Middle frontal gyrus (tissue), 1 donor: Measurements from ENCODE around the gene VAV3.
"Not testable (repeated sequence)": the region's sequence is repeated elsewhere in the genome, so short reads cannot be mapped to it uniquely, and the experiment has no call there.

ENCODE experiments used
- DNase-seq: peaks from one replicate; pipeline ENCODE4 v3.0.0-alpha.2; 2015; ENCODE audit warnings: low spot score; ENCODE audit errors: extremely low spot score

Gene VAV3

DNA sequence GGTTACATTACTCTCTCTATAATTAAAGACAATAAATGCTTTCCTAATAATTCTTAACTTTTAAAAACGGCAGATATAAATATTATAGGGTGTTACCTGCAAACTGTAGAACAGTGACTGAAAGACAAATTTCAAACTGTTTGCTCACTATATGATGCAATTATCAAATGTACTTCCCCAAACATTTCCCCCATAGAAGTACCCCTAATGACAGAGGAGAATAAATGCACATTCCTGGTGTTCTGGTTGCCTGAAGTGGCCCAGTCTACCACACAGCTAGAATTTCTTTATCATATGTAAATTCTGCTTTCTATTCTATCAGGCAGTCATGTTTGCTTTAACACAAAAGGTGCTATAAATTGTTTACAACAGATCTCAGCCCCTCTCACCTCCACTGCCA is 70.4 kb downstream of the VAV3 start:
- no peak for DNase-seq

DNA sequence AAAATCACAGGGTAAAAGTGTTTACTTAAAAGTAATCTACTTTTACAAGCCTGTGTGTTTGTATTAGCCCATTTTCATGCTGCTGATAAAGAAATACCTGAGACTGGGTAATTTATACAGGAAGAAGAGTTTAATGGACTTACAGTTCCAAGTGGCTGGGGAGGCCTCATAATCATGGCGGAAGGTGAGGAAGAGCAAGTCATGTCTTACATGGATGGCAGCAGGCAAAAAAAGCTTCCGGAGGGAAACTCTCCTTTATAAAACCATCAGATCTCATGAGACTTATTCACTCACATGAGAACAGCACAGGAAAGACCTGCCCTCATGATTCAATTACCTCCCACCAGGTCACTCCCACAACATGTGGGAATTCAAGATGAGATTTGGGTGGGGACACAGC is 71.6 kb downstream of the VAV3 start:
- DNase-seq = not testable (repeated sequence)

DNA sequence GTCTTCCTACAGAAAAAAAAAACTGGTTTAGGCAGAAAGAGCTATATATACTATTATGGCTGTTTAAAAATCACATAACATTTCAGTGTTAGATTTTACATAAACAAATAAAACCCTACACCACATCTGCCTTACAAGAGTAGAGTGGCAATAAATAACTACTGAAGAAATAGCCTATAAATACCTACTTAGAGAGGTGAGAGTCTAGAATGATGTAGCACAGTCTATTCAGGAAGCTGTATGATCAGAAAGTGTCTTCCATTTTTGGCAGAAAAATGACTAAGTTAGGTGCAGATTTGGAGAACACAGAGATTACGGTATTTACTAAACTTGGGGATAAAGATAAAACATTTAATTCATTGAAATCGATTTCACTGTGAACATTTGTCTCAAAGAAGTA is 75.5 kb downstream of the VAV3 start:
- DNase-seq = no peak

DNA sequence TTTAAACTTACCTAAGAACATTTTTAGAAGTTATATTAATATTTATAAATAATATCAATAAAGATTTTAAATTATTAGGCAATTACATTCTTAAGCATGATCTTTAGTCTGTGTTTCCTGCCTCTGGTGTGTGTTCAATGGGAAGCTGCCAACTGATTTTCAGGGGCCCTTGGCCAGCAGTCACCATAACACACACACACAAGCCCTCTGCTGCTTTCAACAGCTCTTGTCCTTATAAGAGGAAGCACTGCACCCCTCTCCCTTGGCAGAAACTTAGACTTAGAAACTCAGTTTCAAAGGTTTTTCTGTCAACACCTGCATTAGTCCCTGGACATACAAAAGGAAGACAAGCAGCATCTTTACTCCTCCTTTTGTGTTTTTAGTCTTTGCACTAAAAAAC is 81.4 kb downstream of the VAV3 start:
- no peak for DNase-seq

DNA sequence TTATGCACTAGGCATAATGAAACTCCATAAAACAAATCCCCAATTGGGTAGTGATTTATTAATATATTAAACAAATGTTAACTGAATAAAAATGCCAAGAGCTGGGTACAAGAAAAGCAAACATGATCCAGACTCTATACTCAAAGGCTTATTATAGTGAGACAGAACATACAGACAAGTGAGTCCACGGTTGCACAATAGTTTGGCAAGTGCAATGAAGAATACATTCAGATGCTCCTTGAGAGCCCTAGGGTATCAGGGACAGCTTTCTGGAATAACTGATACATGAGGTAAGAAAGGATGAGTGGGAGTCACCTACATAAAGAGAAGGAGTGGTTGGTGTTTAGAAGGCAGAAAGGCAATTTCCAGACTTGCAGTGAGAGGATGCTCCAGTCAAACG is 85.1 kb downstream of the VAV3 start:
- no peak for DNase-seq

DNA sequence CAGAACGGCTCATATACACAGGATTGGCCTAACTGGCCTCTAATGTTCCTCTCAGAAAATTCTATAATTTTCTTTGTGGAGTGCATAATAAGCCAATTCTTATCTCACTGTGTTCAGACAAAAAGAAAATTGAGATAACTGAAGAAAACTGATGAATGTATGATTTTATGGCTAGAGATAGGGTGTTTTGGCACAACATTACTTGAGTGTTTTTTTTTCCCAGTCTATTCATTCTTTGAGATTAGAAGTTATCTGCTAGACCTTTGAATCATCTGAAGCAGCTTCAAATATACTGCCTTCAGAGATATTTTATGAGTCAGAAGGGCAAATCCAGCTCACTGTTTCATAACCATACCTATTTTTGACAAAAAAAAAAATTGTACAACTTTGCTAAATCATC is 85.6 kb downstream of the VAV3 start:
- DNase-seq = no peak

DNA sequence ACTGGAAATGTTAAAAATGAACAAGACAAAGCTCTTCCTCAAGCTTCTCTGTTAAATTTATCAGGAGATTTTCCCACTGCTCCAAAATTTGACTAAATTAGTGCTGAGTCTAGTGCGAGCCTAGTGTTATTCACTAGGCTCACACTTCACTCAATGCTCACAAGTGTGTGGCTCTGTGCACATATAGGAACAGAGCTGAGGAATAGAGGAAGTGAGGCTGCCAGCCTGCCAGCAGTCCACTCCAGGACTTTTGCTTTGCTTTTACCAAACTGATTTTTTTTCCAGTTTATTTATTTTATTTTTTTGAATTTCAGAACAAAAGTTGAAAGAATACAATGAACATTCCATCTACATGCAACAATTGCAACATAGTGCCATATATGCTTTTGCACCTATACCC is 87.2 kb downstream of the VAV3 start:
- no peak for DNase-seq

DNA sequence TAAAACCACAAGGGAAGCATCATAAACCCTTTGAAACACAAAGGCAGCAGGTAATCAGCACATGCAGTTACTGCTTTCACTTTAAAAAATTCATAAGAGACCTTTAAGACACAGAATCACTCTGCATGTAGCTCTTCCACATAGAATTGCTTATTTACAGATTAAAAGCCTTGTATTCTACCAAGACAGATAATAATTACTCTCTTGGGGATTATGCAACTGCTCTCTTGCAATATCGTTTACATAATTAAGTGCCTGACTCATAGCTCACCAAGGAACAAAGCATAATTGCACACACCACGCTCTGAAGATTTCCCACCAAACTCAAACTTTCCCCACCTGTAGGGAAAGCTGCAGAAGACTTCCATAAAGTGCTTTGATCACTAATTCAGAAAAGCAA is 87.9 kb downstream of the VAV3 start:
- DNase-seq = no peak

DNA sequence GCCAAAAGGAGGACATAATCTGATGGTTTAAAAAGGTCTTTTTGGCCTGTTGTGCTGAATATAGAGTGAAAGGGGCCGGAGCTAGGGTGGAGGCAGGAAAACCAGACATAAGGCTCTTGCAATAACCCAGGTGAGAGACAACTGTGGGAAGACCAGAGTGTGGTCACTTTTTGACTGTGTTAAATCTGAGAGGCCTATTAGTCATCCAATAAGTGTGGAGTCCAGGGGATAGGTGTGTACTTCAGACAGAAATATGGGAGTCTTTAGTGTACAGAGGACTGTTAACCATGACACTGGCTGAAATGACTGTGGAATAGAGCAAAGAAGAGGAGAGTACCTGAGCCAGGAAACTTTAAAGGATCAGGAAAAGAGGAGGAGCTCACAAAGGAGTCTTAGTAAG is 89.3 kb downstream of the VAV3 start:
- no peak for DNase-seq

DNA sequence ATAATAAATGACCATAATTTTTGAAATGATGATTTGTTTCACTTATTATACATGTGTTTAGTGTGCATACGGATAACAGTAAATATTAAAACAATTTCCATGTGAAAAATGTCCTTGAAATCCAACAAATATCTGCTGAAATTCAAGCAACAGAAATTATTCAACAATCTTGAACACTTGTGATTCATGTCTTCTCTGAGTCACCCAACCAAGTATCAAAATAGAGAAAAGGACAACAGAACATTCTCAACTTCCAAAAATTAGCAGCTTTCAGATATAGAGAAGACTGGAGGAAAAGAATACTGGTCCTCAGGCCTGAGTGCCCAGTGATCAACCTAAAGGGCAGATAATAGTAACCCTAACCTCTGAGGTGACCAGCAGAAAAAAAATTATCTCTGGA is 90.8 kb downstream of the VAV3 start:
- DNase-seq = no peak

DNA sequence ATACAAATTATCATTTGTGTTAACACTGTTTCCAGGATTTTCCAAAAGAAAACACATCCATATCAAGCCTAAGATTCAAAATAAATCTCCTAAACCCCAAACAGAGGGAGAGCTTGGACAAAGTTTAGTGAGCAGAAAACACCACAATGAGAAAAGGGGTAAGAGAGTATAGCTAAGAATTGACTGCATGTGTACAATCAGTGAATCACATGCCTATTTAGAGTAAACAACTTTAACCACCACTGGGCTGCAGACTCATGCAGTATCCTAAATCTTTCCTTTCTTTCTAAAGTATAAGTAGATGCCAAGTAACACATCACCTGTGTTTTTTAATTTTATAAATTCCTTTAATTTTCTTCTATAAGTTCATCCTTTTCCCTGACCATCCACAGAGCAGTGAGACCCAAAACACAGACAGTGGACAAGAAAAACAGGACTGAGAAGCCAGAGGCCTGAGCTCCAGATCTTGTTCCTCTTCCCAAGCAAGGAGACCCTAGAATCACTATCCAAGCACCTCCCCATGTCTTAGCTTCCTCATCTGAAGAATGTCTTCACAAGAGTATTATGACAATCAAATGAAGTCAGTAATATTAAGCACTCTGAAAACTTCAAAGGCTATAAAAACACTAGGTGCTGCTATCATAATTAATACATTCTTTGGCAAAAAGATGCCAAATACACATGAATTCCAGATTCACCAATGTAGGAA is 93.1 kb downstream of the VAV3 start:
- DNase-seq = no peak

DNA sequence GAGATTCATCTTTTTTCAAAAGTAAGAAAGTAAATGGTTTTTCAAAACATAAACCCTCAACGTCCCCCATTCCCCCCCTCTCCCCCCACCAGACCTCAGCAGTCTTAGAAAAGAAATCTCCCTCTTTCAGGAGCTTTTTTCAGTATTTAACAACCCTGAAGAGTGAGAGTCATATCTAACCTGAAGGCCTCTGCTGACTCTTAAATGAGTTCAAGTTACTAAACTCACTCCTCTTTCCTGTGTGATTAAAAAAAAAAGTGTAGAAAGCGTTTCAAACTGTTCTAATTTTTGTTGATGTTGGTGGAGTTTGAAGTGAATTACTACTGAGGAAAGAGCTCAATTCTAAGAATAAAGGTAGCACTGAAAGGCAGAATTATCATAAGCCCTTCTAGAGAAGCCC is 93.7 kb downstream of the VAV3 start:
- no peak for DNase-seq

DNA sequence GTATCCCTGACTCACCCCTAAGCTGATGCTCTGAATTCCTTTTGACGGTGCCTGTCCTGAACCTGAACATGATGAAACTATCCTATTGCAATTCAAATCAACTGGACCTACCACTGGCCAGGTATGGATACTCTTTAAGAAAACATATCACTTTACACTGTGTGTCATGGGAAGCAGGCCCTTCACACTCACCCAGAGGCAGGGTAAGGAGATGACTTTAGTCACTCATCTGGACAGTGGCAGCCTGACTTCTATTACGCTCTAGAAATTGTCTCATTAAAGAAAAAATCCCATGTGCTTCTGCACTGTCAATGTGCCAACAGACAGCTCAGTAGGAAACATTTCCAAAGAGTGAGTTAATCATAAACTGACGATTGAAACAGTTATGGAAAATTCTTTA is 94.3 kb downstream of the VAV3 start:
- no peak for DNase-seq

DNA sequence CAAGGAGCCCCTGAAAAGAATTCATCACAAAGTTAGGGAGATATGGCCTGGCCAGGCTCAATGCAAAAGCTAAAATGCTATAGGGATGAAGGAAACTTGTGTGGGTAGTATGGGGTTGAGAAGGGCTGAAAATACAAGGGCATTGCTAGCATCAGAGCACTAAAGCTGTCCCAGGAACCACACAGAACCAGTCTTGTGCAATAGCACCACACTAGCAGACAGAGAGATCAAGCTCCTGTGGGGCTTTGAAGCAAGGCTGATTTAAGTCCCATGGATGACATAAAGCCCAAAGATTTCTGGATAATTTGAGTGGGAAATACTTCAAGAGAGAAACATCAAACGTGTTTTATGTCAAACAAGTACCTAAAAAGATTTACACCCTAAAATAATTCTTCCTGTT is 97.1 kb downstream of the VAV3 start:
- no peak for DNase-seq

DNA sequence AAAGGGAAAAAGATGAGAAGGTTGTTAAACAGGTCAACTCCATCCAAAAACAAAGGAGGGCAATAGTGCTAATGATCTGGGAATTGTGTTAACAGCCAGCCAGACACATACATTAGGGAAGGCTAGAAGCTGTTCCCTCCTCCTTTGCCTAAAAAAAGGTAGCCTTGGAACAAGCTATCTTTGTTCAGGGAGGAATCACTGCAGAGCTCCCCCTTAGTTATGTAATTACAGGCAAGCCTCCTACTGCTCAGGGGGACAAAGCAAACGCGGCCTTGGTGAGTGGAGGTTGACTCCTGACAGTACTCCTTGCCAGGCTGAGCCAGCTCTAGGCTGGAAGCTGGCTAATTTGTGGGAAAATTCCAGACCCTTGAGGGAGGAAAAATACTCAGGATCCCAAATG is 97.6 kb downstream of the VAV3 start:
- DNase-seq = no peak

DNA sequence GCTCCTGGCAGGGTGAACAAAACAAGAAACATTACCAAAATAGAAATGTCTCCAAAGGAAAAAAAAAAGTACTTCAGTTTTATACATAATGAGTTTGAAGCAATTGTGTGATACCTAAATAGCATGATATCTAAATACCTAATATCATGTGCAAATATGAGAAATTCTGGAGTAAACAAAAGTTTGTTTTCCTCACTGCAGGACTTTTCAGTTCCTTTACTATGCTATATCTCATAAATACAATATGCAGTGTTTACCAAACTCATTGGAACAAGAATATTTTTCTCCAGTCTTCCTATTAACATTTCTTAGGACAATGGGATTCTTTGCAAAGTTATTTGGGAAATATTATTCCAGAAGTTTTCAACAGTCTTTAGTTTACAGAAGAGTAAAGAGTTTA is 98.1 kb downstream of the VAV3 start:
- no peak for DNase-seq

DNA sequence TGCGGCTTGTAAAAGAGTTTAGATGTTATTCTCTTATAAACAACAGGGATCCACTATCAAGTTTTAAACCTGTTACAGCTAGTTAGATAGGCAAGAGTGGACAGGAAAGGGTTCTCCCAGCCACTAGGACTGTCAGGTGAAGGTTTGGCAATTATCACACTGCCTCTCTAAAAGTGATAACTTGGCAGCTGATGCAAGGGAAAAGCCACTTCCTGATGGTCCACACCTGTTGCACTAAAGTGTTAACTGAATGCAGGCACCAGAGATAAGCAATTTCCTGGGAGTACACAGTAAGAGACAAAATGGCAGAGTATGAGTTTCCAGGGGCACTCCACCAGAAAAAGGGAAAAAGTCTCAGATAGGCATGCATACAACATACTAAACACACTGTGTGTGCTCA is 99.4 kb downstream of the VAV3 start:
- no peak for DNase-seq

DNA sequence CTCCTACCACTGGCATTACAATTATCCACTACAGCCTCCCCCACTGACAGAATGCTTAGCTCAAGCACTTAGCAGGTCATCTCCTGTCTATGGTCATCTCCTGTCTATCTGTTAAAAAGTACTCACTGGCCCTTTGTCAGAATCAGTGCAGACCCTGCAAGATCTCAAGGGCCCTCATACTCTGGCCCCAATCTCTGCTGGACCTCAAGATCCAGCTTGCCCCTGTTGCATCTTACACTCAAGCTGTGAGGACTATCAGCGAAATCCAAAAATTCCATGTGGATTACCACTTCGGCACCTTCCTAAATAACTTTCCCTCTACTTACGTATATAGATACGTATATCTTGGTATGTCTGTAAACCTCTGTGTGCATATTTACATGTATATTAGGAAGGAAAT is 101.6 kb downstream of the VAV3 start:
- no peak for DNase-seq

DNA sequence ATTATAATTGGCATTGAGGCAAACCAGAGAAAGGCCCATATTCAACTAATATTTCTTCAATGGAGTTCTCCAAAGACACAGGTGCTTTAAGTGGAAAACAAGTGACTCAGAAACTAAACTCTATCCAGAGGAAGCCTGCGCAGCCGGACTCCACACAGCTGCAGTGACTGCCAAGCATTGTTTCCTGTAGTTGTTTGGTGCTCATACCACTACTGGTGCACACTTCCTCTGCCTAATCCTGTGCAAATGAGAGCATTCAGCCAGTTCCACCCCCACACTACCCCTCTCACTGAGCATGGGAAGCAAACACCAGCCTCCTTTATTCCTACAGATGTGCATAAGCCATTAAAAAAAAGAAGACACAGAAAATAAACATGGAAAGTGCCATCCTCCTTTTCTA is 102.9 kb downstream of the VAV3 start:
- DNase-seq = no peak

DNA sequence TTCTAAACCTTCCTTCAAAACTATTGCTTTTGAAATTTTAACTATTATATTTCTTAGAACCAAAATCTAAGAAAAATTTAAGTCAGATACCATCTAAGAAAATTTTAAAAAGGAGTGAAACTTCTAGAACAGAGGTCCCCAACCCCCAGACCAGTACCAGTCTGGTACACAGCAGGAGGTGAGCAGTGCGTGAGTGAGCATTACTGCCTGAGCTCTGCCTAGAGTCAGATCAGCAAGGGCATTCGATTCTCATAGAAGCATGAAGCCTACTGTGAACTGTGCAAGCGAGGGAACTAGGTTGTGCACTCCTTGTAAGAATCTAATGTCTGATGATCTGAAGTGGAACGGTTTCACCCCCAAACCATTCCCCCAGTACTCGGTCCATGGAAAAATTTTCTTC is 106.7 kb downstream of the VAV3 start:
- DNase-seq = no peak

DNA sequence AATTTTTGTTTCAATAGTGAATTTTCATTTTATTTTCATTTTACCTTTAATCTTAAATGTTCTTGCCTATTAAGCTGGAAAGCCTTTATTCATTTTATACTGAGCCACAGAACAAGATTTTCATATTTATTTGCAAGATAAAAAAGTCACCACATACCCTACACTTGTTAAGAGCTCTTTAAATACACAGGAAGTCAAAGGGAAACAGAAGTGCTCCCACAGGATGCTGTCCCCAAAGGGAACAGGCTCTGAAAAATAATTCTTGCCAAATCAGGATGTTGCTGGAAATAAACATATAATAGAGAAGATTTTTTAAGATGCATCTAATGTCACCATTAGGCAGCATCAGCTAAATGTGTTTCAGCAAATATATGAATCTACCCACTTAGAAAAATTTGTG is 113.6 kb downstream of the VAV3 start:
- no peak for DNase-seq

DNA sequence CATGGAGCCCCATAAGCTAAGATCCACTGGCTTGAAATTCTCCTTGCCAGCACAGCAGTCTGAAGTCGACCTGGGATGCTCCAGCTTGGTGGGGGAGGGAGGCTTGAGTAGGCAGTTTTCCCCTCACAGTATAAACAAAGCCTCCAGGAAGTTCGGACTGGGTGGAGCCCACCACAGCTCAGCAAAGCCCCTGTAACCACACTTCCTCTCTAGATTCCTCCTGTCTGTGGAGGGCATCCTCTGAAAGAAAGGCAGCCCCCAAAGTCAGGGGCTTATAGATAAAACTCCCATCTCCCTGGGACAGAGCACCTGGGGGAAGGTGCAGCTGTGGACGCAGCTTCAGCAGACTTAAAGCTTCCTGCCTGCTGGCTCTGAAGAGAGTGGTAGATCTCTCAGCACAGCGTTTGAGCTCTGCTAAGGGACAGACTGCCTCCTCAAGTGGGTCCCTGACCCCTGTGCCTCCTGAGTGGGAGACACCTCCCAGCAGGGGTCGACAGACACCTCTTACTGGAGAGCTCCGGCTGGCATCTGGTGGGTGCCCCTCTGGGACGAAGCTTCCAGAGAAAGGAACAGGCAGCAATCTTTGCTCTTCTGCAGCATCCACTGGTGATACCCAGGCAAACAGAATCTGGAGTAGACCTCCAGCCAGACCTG is 120.3 kb downstream of the VAV3 start:
- not testable (repeated sequence) for DNase-seq

DNA sequence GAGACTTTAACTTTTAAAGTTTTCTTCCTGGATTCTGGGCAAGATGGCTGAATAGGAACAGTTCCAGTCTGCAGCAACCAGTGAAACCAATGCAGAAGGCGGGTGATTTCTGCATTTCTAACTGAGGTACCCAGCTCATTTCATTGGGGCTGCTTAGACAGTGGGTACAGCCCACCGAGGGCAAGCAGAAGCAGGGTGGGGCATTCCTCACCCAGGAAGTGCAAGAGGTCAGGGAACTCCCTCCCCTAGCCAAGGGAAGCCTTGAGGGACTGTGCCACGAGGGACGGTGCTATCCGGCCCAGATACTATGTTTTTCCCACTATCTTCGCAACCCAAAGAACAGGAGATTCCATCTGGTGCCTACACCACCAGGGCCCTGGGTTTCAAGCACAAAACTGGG is 121.0 kb downstream of the VAV3 start:
- DNase-seq = no peak

DNA sequence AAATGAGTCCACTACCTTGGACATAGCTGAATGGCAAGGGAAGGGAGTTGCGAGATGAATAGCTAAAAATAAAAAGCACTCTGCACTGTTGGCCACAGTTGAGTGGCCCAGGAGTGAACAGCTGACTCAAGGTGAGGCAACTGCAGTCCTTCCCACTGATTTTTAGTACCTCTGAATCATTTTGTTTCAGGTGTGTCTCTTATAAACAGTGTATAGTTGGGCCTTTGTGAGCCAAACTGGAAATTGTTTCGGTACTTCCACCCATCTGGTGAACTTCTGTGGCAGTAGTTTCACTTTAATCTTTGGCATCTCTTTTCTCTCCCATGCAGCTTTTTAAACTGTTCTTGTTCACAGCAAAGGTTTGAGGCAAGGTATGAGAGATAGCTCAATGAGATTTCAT is 122.7 kb downstream of the VAV3 start:
- DNase-seq = no peak
